Neural progenitor cell (in vitro differentiated cells): ENCODE data around the gene HOXC9.

Experiments used
- EZH2 ChIP-seq: fragments of 200-600 bp; sonication (generic); IDR thresholded peaks from 2 replicates; pipeline ENCODE4 v1.6.1; 2017; ENCODE audit warnings: antibody characterized with exemption, mild to moderate bottlenecking, moderate library complexity
- EZH2phosphoT487 ChIP-seq: fragments of 200-600 bp; sonication (generic); IDR thresholded peaks from 2 replicates; pipeline ENCODE4 v1.6.1; 2017; ENCODE audit warnings: antibody characterized with exemption
- TF ChIP-seq, protein P1 (sequence below): fragments of 200-600 bp; sonication (generic); IDR thresholded peaks from 2 replicates; pipeline ENCODE4 v1.5.1; 2017; ENCODE audit warnings: antibody characterized with exemption, mild to moderate bottlenecking

GRCh38 chr12:53951577-53952334 lies 48.2 kb upstream of the HOXC9 start:
- TF ChIP-seq, protein P1, sequence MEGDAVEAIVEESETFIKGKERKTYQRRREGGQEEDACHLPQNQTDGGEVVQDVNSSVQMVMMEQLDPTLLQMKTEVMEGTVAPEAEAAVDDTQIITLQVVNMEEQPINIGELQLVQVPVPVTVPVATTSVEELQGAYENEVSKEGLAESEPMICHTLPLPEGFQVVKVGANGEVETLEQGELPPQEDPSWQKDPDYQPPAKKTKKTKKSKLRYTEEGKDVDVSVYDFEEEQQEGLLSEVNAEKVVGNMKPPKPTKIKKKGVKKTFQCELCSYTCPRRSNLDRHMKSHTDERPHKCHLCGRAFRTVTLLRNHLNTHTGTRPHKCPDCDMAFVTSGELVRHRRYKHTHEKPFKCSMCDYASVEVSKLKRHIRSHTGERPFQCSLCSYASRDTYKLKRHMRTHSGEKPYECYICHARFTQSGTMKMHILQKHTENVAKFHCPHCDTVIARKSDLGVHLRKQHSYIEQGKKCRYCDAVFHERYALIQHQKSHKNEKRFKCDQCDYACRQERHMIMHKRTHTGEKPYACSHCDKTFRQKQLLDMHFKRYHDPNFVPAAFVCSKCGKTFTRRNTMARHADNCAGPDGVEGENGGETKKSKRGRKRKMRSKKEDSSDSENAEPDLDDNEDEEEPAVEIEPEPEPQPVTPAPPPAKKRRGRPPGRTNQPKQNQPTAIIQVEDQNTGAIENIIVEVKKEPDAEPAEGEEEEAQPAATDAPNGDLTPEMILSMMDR, result no peak
- peak; percentile 83 for TF ChIP-seq EZH2
- peak; percentile 78 for TF ChIP-seq EZH2phosphoT487
